T-helper 2 cell treated with Interferon-gamma antibody and Interleukin-4, amounts not matched to agents 100 ng/mL and 5 ng/mL, for 36 hours (primary cell): ENCODE data around the gene TMEM167B. TPM values are rescaled to one million over a fixed set of nuclear protein-coding genes. Genes with fewer than 3 reads are reported as not detected.
"Not testable (repeated sequence)": the region's sequence is repeated elsewhere in the genome, so short reads cannot be mapped to it uniquely, and the experiment has no call there.

Source experiments
- intact Hi-C: fragments of 100-400 bp; cut with micrococcal nuclease; formaldehyde crosslinking; loops from one replicate; pipeline ENCODE4 v1.15.1; 2023
- total RNA-seq: library from RNA; stranded (reverse); gene quantifications from 2 replicates; pipeline ENCODE4 v1.2.3, GENCODE V29; 2022

Gene TMEM167B
- total RNA-seq = 23.7 and 28.4 TPM in 2 replicates

DNA sequence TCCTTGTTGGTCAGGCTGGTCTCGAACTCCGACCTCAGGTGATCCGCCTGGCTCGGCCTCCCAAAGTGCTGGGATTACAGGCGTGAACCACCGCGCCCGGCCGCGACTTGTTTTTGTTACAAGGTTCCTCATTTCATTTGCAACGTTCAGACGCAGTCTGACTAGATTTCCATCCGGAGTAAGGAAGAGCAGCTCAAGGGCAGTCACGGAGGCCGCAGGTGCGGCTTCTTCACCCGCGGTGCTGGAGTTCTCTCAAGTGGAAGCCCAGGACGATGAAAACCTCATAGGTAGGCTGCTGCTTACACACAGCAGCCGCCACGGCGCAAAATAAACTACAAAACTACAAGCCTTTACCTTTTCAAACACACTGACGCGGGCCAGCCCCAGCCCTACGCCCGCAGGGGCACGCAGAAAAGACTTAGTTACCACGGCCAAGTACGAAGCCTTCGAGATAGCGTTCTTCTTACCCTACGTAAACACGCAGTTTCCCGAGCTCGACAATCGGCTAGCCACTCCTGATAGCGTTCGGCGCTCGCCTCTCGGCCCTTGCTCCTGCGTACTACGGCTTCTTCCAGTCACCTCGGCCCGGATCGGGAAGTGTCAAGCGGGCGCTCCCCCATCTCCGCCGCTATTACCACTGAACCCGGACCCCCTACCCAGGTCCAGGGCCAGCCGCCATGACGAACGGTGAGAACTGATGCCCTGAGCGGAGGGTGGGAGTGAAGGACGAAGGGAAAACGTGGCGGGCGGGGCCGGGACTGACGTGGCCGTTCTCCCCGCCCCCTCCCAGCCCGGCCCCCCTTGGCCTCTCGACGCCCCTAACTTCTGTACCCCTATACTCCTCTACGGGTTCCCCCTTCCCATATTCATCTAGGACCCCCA is at the start of gene TMEM167B:
TSS of gene TMEM167B (plus strand) at position 569 of the 882 bp plus-strand sequence. CDS start at position 678, 109 bp downstream.
- intact Hi-C loops = loop anchor here (1.0 to 10.0 kb wide), 6 partner anchors 10 to 394 kb away; partner anchors contain the start of genes ATXN7L2, STXBP3 and WDR47

DNA sequence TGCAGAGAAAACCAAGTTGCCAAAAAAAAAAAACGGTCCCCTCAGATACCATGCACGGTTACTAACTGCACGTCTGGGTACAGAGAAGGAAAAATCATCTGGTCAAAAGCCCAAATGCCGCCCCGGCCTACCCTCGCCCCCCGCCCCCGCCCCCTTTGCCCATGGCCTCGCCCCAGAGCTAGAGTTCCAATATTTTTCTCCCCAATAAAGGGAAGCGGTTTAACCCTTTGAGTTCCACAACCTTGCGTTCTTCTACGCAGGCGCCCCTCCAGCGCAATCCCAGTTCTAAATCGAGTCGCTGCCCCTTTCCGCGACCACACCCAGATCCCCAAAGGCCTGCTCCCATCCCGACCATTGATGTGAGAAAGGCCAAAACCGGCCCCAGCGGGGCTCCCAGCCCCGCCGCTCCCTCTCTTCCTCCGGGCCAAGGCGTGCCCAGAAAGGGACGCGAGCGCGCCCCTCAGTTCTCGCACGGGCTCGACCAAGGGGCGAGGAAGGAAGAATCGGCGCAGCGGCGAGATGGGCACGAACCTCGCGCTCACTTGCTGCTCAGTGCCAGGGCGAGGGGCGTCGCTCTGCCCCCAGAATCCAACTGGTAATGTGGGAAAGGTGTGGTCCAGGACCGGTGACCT is 49.5 kb upstream of the TMEM167B start:
- intact Hi-C loops = loop anchor here (1.0 to 5.0 kb wide), 3 partner anchors 34 to 294 kb away; partner anchors contain the start of genes GPSM2 and STXBP3

- intact Hi-C loops = loop anchor here (1.0 to 5.0 kb wide), 8 partner anchors 33 to 295 kb away; partner anchors contain the start of genes CLCC1, GPSM2, STXBP3 and TMEM167B
Measured at GRCh38 chr1:109041621-109042468, 48.7 kb upstream of the TMEM167B start, which contains the start of gene WDR47. Gene WDR47 (minus strand): TSS chr1:109042102. CDS start chr1:109023512, 18,590 bp downstream.

DNA sequence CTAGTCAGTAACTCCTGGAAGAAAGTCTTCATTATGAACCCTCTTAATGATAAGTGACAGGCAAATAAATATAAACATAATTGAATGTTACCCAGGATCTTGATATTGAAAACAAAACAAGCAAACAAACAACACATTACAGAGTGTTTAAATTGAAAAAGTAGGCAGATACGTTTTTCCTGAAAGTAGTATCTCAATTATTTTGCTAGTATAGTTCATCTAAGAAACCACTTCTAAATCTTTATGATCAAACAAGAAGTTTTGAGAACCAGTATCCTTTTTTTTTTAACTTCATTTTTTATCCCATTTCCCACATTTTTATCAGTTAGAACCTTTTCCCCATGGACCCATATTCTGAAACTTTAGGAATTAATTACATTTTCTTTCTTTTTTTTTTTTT is 45.0 kb upstream of the TMEM167B start:
- intact Hi-C loops = no loop called here

DNA sequence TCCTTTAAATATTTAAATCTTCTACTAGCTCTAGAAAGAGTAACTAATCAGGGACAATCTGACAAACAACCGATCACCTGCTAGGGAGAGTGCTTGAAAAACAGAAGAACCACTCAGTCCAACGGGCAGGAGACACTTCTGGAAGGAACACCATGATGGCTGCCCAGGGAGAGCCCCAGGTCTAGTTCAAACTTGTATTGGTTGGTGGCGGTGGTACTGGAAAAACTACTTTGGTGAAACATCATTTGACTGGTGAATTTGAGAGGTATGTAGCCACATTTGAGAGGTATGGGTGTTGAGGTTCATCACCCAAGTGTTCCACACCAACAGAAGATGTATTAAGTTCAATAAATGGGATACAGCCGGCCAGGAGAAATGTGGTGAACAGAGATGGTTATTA is 43.9 kb upstream of the TMEM167B start:
- intact Hi-C loops = no loop called here

- intact Hi-C loops = no loop called here
Measured at GRCh38 chr1:109047339-109047738, 43.2 kb upstream of the TMEM167B start.

- intact Hi-C loops = no loop called here
Measured at GRCh38 chr1:109048335-109048734, 42.2 kb upstream of the TMEM167B start.

DNA sequence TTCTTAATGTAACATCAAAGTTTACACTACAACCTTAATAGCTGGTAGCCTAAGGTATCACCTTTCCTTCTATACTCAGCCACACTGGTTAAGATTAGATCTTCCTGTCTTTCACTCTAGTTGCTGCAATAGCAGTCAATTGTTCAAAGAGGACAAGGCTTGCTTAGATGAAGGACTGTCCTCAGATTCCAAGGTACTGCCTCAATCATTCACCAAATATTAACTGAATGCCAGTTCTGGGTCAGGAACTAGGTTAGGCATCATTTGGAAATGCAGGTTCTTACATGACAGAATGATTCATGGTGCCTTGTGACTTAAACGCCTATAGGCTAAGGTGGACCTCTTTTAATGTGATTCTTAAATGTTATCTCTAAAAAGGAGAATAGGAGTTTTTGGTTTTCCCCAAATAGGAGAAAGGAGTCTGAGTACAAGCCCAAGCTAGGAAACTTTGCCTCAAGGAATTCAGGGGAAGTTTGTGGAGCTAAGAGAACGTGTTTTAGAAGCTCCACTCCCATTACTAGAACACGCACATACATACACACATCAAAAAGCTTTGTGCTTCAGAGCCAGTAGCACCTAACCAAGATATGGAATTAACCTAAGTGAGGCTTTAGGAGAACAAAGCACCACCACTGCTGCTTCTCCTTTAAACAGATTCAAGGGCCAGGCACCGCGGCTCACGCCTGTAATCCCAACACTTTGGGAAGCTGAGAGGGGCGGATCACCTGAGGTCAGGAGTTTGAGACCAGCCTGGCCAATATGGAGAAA is 40.2 kb upstream of the TMEM167B start:
- intact Hi-C loops = no loop called here

DNA sequence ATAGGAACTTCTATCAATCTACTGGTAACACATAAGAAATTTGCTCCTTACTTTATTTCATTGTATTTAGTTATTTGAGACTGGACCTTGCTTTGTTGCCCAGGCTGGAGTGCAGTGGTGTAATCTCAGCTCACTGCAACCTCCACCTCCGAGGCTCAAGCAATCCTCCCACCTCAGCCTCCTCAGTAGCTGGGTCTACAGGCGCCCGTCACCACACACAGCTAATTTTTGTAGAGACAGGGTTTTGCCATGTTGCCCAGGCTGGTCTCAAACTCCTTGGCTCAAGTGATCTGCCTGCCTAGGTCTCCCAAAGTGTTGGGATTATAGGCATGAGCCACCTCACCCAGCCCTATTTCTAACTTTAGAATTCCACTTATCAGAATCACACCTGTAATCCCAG is 38.4 kb upstream of the TMEM167B start:
- intact Hi-C loops = not testable (repeated sequence)

GRCh38 chr1:109056064-109056463 is 34.5 kb upstream of the TMEM167B start:
- intact Hi-C loops = no loop called here

DNA sequence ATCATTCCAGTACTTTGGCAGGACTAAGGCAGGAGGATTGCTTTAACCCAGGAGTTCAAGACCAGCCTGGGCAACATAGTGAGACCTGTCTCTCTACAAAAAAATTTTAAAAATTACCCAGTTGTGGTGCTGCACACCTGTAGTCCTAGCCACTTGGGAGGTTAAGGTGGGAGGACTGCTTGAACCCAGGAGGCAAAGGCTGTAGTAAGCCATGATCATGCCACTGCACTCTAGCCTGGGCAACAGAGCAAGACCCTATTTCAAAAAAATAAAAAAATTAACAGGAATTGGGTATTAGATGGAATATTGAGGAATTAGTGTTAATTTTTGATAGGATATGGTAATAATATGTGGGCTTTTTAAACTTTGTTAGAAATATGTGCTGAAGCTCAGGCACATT is 31.5 kb upstream of the TMEM167B start:
- intact Hi-C loops = no loop called here

- intact Hi-C loops = no loop called here
Measured at GRCh38 chr1:109060707-109061106, 29.9 kb upstream of the TMEM167B start.

GRCh38 chr1:109061183-109061582 is 29.4 kb upstream of the TMEM167B start:
- intact Hi-C loops = no loop called here

- intact Hi-C loops = no loop called here
Measured at GRCh38 chr1:109065137-109065536, 25.4 kb upstream of the TMEM167B start.

GRCh38 chr1:109067883-109068282 is 22.7 kb upstream of the TMEM167B start:
- intact Hi-C loops = no loop called here

DNA sequence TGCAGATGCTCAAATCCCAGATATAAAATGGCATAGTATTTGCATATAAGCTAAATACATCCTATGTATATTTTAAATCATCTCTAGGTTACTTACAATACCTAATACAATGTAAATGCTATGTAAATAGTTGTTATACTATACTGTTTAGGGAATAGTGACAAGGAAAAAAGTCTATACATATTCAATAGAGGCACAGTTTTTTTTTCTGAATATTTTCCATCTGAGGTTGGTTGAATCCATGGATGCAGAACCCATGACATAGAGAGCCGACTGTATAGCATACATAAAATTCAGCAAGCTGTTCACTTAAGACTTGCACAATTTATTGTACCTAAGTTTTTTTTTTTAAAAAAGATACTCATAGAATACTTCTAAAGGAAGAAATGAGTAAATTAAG is 21.3 kb upstream of the TMEM167B start:
- intact Hi-C loops = no loop called here

GRCh38 chr1:109075531-109076490 is 14.8 kb upstream of the TMEM167B start, which contains the start of gene TAF13:
Gene TAF13 (minus strand): TSS chr1:109076003. CDS start chr1:109075947, 56 bp downstream.
- intact Hi-C loops = loop anchor here (1.0 kb wide), 3 partner anchors 14 to 35 kb away; partner anchors contain the start of gene TMEM167B

- intact Hi-C loops = no loop called here
Measured at GRCh38 chr1:109078317-109078716, 12.2 kb upstream of the TMEM167B start.

DNA sequence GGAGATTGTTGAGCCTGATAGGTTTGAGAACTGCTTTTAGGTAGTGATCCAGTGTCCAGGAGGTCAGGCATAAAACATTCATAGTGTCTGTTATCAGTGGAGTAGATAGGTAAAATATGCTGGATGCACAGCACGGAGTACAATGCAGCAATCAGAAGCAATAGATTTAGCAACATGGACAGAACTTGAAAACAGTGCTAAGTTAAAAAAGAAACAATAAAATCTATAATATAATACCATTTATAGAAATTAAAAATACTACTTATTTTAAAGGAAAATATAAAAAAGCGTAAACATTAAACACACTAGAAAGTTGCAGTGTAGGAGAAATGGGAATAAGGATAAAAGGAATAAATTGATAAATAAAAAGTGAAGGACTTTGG is 11.3 kb upstream of the TMEM167B start:
- intact Hi-C loops = no loop called here
